Measurements from ENCODE around the gene SST. TPM values are rescaled to one million over a fixed set of nuclear protein-coding genes. Genes with fewer than 3 reads are reported as not detected.

SST gene
- total and polyA plus RNA-seq, 2 of the 8 experiments (the other 6 are each of a cell fraction or from before 2014, with no cell fraction given), result 0.50 TPM; not detected in 1

DNA sequence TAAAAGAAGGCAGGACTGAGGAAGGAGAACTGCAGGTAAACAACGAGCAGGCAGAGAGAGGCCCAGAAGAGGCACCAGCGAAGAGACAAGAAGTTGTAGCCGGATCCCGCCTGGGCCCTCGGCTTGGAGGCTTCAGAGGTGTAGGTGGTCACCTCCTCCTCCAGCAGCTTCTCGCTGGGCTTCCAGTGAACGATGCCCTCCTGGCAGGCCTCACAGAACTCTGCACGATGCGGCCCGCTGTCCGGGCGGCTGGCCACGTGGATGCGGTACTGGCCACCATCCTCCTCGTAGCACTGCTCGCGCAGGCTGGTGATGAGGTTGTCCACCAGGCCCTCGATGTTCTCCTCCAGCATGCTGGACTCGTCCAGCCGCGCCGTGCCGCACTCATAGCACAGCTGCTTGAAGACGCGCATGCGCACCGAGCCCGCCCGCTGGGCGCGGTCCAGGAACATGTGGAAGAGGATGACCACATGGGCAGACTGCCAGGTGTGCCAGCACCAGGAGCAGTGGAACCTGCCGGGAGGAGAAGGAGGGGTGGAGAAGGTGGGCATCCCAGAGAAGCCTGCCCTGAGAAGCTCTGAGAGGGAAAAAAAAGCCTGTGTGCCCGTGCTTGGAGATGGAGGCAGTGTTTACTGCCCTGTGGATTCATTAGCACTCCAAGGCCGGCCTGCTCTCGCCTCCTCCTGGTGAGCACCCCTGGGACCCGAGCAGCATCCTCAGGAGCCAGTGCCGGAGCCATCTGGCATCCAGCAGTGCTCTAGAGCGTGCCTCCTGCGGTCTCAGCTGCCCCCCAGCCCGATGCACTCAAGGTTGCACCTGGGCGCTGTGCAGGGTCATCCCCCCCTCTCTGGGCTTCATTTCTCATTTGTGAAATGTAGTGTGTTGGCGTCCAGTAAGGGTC lies 28.6 kb upstream of the SST start:
- Histone ChIP-seq H4K20me1 (replicated peaks in 1 of 2; ENCODE audit: control insufficient read depth in 1 of 2, insufficient read depth in 2 of 2, low read length in 2 of 2) (no peaks in the 10 kb centered on the region), H4K5ac (ENCODE audit: insufficient read length, low read depth, low read length) (no peak overlapping the region), H3K14ac (ENCODE audit: insufficient read length) (no peak overlapping the region), H2BK12ac (ENCODE audit: low read depth, low read length) (no peak overlapping the region), H3K9ac (replicated peaks in 1 of 4; ENCODE audit: extremely low read depth in 1 of 4, low read depth in 3 of 4, low read length in 3 of 4) (no peak overlapping the region), H2BK20ac (ENCODE audit: low read length) (no peak overlapping the region), H3K27me3 (replicated peaks in 1 of 4; ENCODE audit: control insufficient read depth in 3 of 4, extremely low read depth in 1 of 4, insufficient read depth in 3 of 4, low read length in 3 of 4) (no peaks in the 10 kb centered on the region), H3K4me1 (replicated peaks in 1 of 4; ENCODE audit: control insufficient read depth in 3 of 4, insufficient read depth in 4 of 4, low read length in 3 of 4) (no peaks in the 10 kb centered on the region), H3K4me3 (ENCODE audit: extremely low read depth in 1 of 4, insufficient read depth in 2 of 4, low read depth in 3 of 4, low read length in 4 of 4) (no peak overlapping the region), H3K9me3 (ENCODE audit: insufficient read depth in 2 of 2, low read depth in 1 of 2, low read length in 1 of 2) (no peaks in the 10 kb centered on the region), H3K23ac (ENCODE audit: insufficient read length) (no peak overlapping the region), H2BK15ac (ENCODE audit: low read length) (no peak overlapping the region), H3K79me1 (ENCODE audit: low read depth, low read length) (no peaks in the 10 kb centered on the region), H4K91ac (replicated peaks; ENCODE audit: insufficient read length, low read length) (no peak overlapping the region), H3K56ac (replicated peaks; ENCODE audit: insufficient read length, low read depth, low read length) (no peak overlapping the region), H3K23me2 (ENCODE audit: low read depth, low read length) (no peaks in the 10 kb centered on the region), H3K79me2 (ENCODE audit: control insufficient read depth in 1 of 2, insufficient read depth in 2 of 2, low read length in 2 of 2) (no peaks in the 10 kb centered on the region), H3K36me3 (ENCODE audit: control insufficient read depth in 2 of 4, insufficient read depth in 4 of 4, low read length in 3 of 4) (no peaks in the 10 kb centered on the region), H3K27ac (ENCODE audit: low read depth, low read length) (no peak overlapping the region), H4K8ac (ENCODE audit: extremely low read depth, insufficient read depth, low read length) (no peak overlapping the region), H2AFZ (ENCODE audit: low read length) (no peak overlapping the region), H3K4me2 (ENCODE audit: insufficient read depth in 1 of 2, low read depth in 2 of 2, low read length in 2 of 2) (no peak overlapping the region), H3K18ac (ENCODE audit: extremely low read depth, low read length) (no peak overlapping the region), H2AK5ac (ENCODE audit: low read depth, low read length) (no peak overlapping the region), H2BK5ac (ENCODE audit: low read depth, low read length) (no peak overlapping the region), H3K4ac (replicated peaks; ENCODE audit: insufficient read length, low read depth, low read length) (no peak overlapping the region), H2BK120ac (replicated peaks; ENCODE audit: low read depth, low read length) (no peak overlapping the region)
- ChIA-PET POLR2A (ENCODE audit: partially characterized antibody) (no interaction called here), CTCF (ENCODE audit: partially characterized antibody) (interaction anchor here (1.4 to 2.1 kb wide), 2 partner anchors 20 to 379 kb away, joined by 3 to 12 read pairs; no protein-coding TSS in a partner anchor)
- TF ChIP-seq SP2 (IDR thresholded peaks at IDR 0.05; ENCODE audit: low read length), result no peak
- FAIRE-seq (no peak), DNase-seq (ENCODE audit: low read depth in 1 of 2, low spot score in 2 of 2) (no peak)
- 95% methylated on average over 32 of the region's 42 CpGs; no CpG with 5 or more reads in 1 of the 2 experiments for WGBS, 2 experiments (ENCODE audit: extremely low coverage in 1 of 2, insufficient coverage in 1 of 2, insufficient read length in 1 of 2, insufficient replicate concordance in 2 of 2, low coverage in 1 of 2, low lambda C conversion rate in 2 of 2, missing lambda C conversion rate in 1 of 2)
